ENCODE results near the gene GNAL. TPM values are rescaled to one million over a fixed set of nuclear protein-coding genes. Genes with fewer than 3 reads are reported as not detected.

The GNAL gene
- total RNA-seq, 4 donors from 2014 or later, result 13.3 to 22.0 (median 19.9) TPM

GRCh38 chr18:11923450-11923849 is 234.4 kb downstream of the GNAL start:
- no peak for TF ChIP-seq EP300 (IDR thresholded peaks at IDR 0.05)
- TF ChIP-seq POLR2A (IDR thresholded peaks at IDR 0.05; ENCODE audit: low read depth), result no peak
- TF ChIP-seq CTCF (IDR thresholded peaks at IDR 0.05), result no peak
- TF ChIP-seq POLR2AphosphoS5 (IDR thresholded peaks at IDR 0.05), result no peak
- Histone ChIP-seq H3K4me1 (no peaks in the 10 kb centered on the region), H3K4me3 (no peak overlapping the region), H3K27me3 (no peaks in the 10 kb centered on the region), H3K9me3 (no peaks in the 10 kb centered on the region), H3K36me3 (no peaks in the 10 kb centered on the region), H3K27ac (replicated peaks in 1 of 4) (no peak overlapping the region)
- DNase-seq (ENCODE audit: extremely low spot score), result no peak
- 96% methylated on average over 3 of the region's 3 CpGs for WGBS
- intact Hi-C loops (cut with DNase I), result no loop called here

- no peak overlapping the region for H3K27ac ChIP-seq (replicated peaks in 1 of 4)
- H3K4me3 ChIP-seq, result no peak overlapping the region
- H3K4me1 ChIP-seq, result no peaks in the 10 kb centered on the region
- no peaks in the 10 kb centered on the region for H3K27me3 ChIP-seq
- H3K9me3 ChIP-seq, result no peaks in the 10 kb centered on the region
- intact Hi-C loops (cut with DNase I), result no loop called here
- 68% methylated on average over 12 of the region's 12 CpGs for WGBS
- no peak for DNase-seq (ENCODE audit: extremely low spot score)
- TF ChIP-seq POLR2A (IDR thresholded peaks at IDR 0.05; ENCODE audit: low read depth) (no peak), CTCF (IDR thresholded peaks at IDR 0.05) (no peak), POLR2AphosphoS5 (IDR thresholded peaks at IDR 0.05) (no peak), EP300 (IDR thresholded peaks at IDR 0.05) (no peak)
- H3K36me3 ChIP-seq, result no peaks in the 10 kb centered on the region
These were observed 236.9 kb downstream of the GNAL start for GRCh38 chr18:11925800-11926481.

- Histone ChIP-seq H3K36me3 (no peaks in the 10 kb centered on the region), H3K27ac (replicated peaks in 1 of 4) (no peak overlapping the region), H3K27me3 (no peaks in the 10 kb centered on the region), H3K4me3 (no peak overlapping the region), H3K9me3 (no peaks in the 10 kb centered on the region), H3K4me1 (no peaks in the 10 kb centered on the region)
- WGBS, result 27% methylated on average over 1 of the region's 1 CpG
- no peak for TF ChIP-seq EP300 (IDR thresholded peaks at IDR 0.05)
- TF ChIP-seq POLR2AphosphoS5 (IDR thresholded peaks at IDR 0.05), result no peak
- TF ChIP-seq CTCF (IDR thresholded peaks at IDR 0.05), result no peak
- no peak for TF ChIP-seq POLR2A (IDR thresholded peaks at IDR 0.05; ENCODE audit: low read depth)
- no peak for DNase-seq (ENCODE audit: extremely low spot score)
- intact Hi-C loops (cut with DNase I), result no loop called here
These were observed 238.4 kb downstream of the GNAL start for GRCh38 chr18:11927497-11927896.

GRCh38 chr18:11932393-11932792 is 243.3 kb downstream of the GNAL start:
- no peak for DNase-seq (ENCODE audit: extremely low spot score)
- H3K27ac ChIP-seq (replicated peaks in 1 of 4), result no peak overlapping the region
- H3K27me3 ChIP-seq, result no peaks in the 10 kb centered on the region
- WGBS, result 88% methylated on average over 1 of the region's 14 CpGs
- no peaks in the 10 kb centered on the region for H3K36me3 ChIP-seq
- H3K9me3 ChIP-seq, result no peaks in the 10 kb centered on the region
- TF ChIP-seq POLR2A (IDR thresholded peaks at IDR 0.05; ENCODE audit: low read depth), result no peak
- TF ChIP-seq CTCF (IDR thresholded peaks at IDR 0.05), result no peak
- no peak for TF ChIP-seq POLR2AphosphoS5 (IDR thresholded peaks at IDR 0.05)
- no peak for TF ChIP-seq EP300 (IDR thresholded peaks at IDR 0.05)
- no peak overlapping the region for H3K4me3 ChIP-seq
- no peaks in the 10 kb centered on the region for H3K4me1 ChIP-seq
- intact Hi-C loops (cut with DNase I), result loop anchor here (10.0 kb wide), 1 partner anchor 198 kb away; no protein-coding TSS in a partner anchor

Other genes with a start within 250 kb of the GNAL start
- not detected for gene SLC35G4, start 79.7 kb upstream of the GNAL start, total RNA-seq
- gene CHMP1B, start 162.1 kb downstream of the GNAL start, total RNA-seq, result 10 to 100 TPM; 42.0 to 58.6 (median 49.7) TPM
- 10 to 100 TPM; 10.9 to 30.2 (median 24.4) TPM for gene MPPE1, start 219.1 kb downstream of the GNAL start, total RNA-seq